Measurements from ENCODE around the gene GALNTL6. TPM values are rescaled to one million over a fixed set of nuclear protein-coding genes. Genes with fewer than 3 reads are reported as not detected.

GALNTL6 gene
- total RNA-seq, 4 donors from 2014 or later: 0.82 to 0.95 TPM; not detected in 2

- H3K27ac ChIP-seq: no peak overlapping the region
- H3K36me3 ChIP-seq: no peaks in the 10 kb centered on the region
- DNase-seq: no peak
- in situ Hi-C loops (cut with MboI; ENCODE audit: low pct_ligation_motif_present in 1 of 4, low pct_unique_long_range_greater_than_20kb in 1 of 4, low sequenced_read_pairs in 3 of 4) (no loop called here), intact Hi-C loops (cut with DNase I; ENCODE audit: low total_unique reads) (no loop called here)
- H3K4me3 ChIP-seq: no peak overlapping the region
- WGBS, 2 donors (ENCODE audit: low coverage in 1 of 2): 70% methylated on average over 2 of the region's 2 CpGs; no CpG with 5 or more reads in 1 of the 2 donors
- TF ChIP-seq POLR2AphosphoS5 (IDR thresholded peaks at IDR 0.05) (no peak), POLR2A (IDR thresholded peaks at IDR 0.05) (no peak)
- H3K4me1 ChIP-seq: no peaks in the 10 kb centered on the region
- no peaks in the 10 kb centered on the region for H3K27me3 ChIP-seq
- no peaks in the 10 kb centered on the region for H3K9me3 ChIP-seq
Observed at GRCh38 chr4:172867835-172868234, 1054.6 kb downstream of the GALNTL6 start.

GRCh38 chr4:172868271-172868670 lies 1055.1 kb downstream of the GALNTL6 start:
- WGBS, 2 donors (ENCODE audit: low coverage in 1 of 2): 58 to 64% methylated on average over 1 of the region's 1 CpG
- no peaks in the 10 kb centered on the region for H3K36me3 ChIP-seq
- TF ChIP-seq POLR2AphosphoS5 (IDR thresholded peaks at IDR 0.05) (no peak), CTCF (IDR thresholded peaks at IDR 0.05) (no peak), POLR2A (IDR thresholded peaks at IDR 0.05) (no peak), EP300 (IDR thresholded peaks at IDR 0.05; ENCODE audit: low read depth) (no peak)

GRCh38 chr4:172869621-172870268 lies 1056.5 kb downstream of the GALNTL6 start:
- Histone ChIP-seq H3K36me3 (no peaks in the 10 kb centered on the region), H3K27me3 (no peaks in the 10 kb centered on the region), H3K4me3 (no peak overlapping the region), H3K27ac (no peak overlapping the region), H3K9me3 (no peaks in the 10 kb centered on the region), H3K4me1 (no peaks in the 10 kb centered on the region)
- in situ Hi-C loops (cut with MboI; ENCODE audit: low pct_ligation_motif_present in 1 of 4, low pct_unique_long_range_greater_than_20kb in 1 of 4, low sequenced_read_pairs in 3 of 4) (no loop called here), intact Hi-C loops (cut with DNase I; ENCODE audit: low total_unique reads) (no loop called here)
- 83 to 100% methylated on average over 1 of the region's 1 CpG for WGBS, 2 donors (ENCODE audit: low coverage in 1 of 2)
- no peak for DNase-seq
- TF ChIP-seq POLR2A (IDR thresholded peaks at IDR 0.05): no peak
- TF ChIP-seq EP300 (IDR thresholded peaks at IDR 0.05; ENCODE audit: low read depth): no peak
- TF ChIP-seq CTCF (IDR thresholded peaks at IDR 0.05): no peak
- no peak for TF ChIP-seq POLR2AphosphoS5 (IDR thresholded peaks at IDR 0.05)

More at GRCh38 chr4:172868271-172868670, 1055.1 kb downstream of the GALNTL6 start:
- in situ Hi-C loops (cut with MboI; ENCODE audit: low pct_ligation_motif_present in 1 of 4, low pct_unique_long_range_greater_than_20kb in 1 of 4, low sequenced_read_pairs in 3 of 4) (no loop called here), intact Hi-C loops (cut with DNase I; ENCODE audit: low total_unique reads) (no loop called here)
- Histone ChIP-seq H3K27me3 (no peaks in the 10 kb centered on the region), H3K27ac (no peak overlapping the region), H3K4me3 (no peak overlapping the region), H3K9me3 (no peaks in the 10 kb centered on the region), H3K4me1 (no peaks in the 10 kb centered on the region)
- no peak for DNase-seq

GRCh38 chr4:172871381-172871780 lies 1058.2 kb downstream of the GALNTL6 start:
- H3K4me3 ChIP-seq: no peak overlapping the region
- in situ Hi-C loops (cut with MboI; ENCODE audit: low pct_ligation_motif_present in 1 of 4, low pct_unique_long_range_greater_than_20kb in 1 of 4, low sequenced_read_pairs in 3 of 4): no loop called here
- DNase-seq: no peak
- H3K9me3 ChIP-seq: no peaks in the 10 kb centered on the region
- no peaks in the 10 kb centered on the region for H3K36me3 ChIP-seq
- no peaks in the 10 kb centered on the region for H3K27me3 ChIP-seq
- no peaks in the 10 kb centered on the region for H3K4me1 ChIP-seq
- intact Hi-C loops (cut with DNase I; ENCODE audit: low total_unique reads): no loop called here
- H3K27ac ChIP-seq: no peak overlapping the region
- TF ChIP-seq CTCF (IDR thresholded peaks at IDR 0.05) (no peak), POLR2AphosphoS5 (IDR thresholded peaks at IDR 0.05) (no peak), EP300 (IDR thresholded peaks at IDR 0.05; ENCODE audit: low read depth) (no peak), POLR2A (IDR thresholded peaks at IDR 0.05) (no peak)

GRCh38 chr4:172874944-172875343 lies 1061.7 kb downstream of the GALNTL6 start:
- DNase-seq: no peak

More at GRCh38 chr4:172874944-172875343, 1061.7 kb downstream of the GALNTL6 start:
- H3K27me3 ChIP-seq: no peaks in the 10 kb centered on the region
- intact Hi-C loops (cut with DNase I; ENCODE audit: low total_unique reads) (no loop called here), in situ Hi-C loops (cut with MboI; ENCODE audit: low pct_ligation_motif_present in 1 of 4, low pct_unique_long_range_greater_than_20kb in 1 of 4, low sequenced_read_pairs in 3 of 4) (no loop called here)
- no peak overlapping the region for H3K4me3 ChIP-seq
- H3K9me3 ChIP-seq: no peaks in the 10 kb centered on the region
- no peaks in the 10 kb centered on the region for H3K4me1 ChIP-seq
- H3K36me3 ChIP-seq: no peaks in the 10 kb centered on the region
- whole genome bisulfite sequencing, 2 donors (ENCODE audit: low coverage in 1 of 2): 88 to 100% methylated on average over 1 to 3 of the region's 3 CpGs
- no peak overlapping the region for H3K27ac ChIP-seq
- TF ChIP-seq CTCF (IDR thresholded peaks at IDR 0.05) (no peak), EP300 (IDR thresholded peaks at IDR 0.05; ENCODE audit: low read depth) (no peak), POLR2AphosphoS5 (IDR thresholded peaks at IDR 0.05) (no peak), POLR2A (IDR thresholded peaks at IDR 0.05) (no peak)
